Measurements from ENCODE around the gene CFAP69. TPM values are rescaled to one million over a fixed set of nuclear protein-coding genes. Genes with fewer than 3 reads are reported as not detected.

The CFAP69 gene
- total and polyA plus RNA-seq, 2 of the 8 experiments (the other 6 are each of a cell fraction or from before 2014, with no cell fraction given), result 1.00 to 3.8 TPM

DNA sequence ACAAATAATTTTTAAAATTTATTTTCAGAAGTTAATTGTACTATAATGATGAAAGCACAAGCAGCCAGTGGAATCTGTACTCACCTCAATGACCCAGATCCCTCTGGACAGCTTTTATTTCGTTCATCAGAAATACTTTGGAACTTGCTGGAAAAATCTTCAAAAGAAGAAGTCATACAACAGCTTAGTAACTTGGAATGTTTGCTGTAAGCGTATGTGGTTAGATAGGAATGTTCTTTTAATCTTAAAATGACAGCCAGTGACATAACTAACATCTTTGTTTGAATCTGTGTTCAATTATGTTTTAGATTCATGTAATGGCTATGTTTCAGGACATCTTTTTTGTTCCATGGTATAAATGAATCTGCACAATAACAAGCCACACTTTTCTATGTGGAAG is 26.8 kb downstream of the CFAP69 start:
- no peak overlapping the region for H3K9ac ChIP-seq (replicated peaks in 1 of 4; ENCODE audit: extremely low read depth in 1 of 4, low read depth in 3 of 4, low read length in 3 of 4)

More for the DNA sequence above, 26.8 kb downstream of the CFAP69 start:
- DNase-seq (ENCODE audit: low read depth in 1 of 2, low spot score in 2 of 2) (no peak), FAIRE-seq (no peak)
- ChIA-PET CTCF (ENCODE audit: partially characterized antibody) (interaction anchor here (0.6 kb wide), 1 partner anchor 515 kb away, joined by 3 read pairs; no protein-coding TSS in a partner anchor), POLR2A (ENCODE audit: partially characterized antibody) (interaction anchor here (0.6 kb wide), 1 partner anchor 168 kb away, joined by 3 read pairs; no protein-coding TSS in a partner anchor)
- H3K79me1 ChIP-seq (ENCODE audit: low read depth, low read length), result no peaks in the 10 kb centered on the region
- WGBS, 2 experiments (ENCODE audit: extremely low coverage in 1 of 2, insufficient coverage in 1 of 2, insufficient read length in 1 of 2, insufficient replicate concordance in 2 of 2, low coverage in 1 of 2, low lambda C conversion rate in 2 of 2, missing lambda C conversion rate in 1 of 2), result 85% methylated on average over 2 of the region's 2 CpGs; no CpG with 5 or more reads in 1 of the 2 experiments
- H3K27me3 ChIP-seq (replicated peaks in 1 of 4; ENCODE audit: control insufficient read depth in 3 of 4, extremely low read depth in 1 of 4, insufficient read depth in 3 of 4, low read length in 3 of 4), result no peaks in the 10 kb centered on the region
- H3K36me3 ChIP-seq (ENCODE audit: control insufficient read depth in 2 of 4, insufficient read depth in 4 of 4, low read length in 3 of 4), result no peaks in the 10 kb centered on the region
- no peak overlapping the region for H2BK5ac ChIP-seq (ENCODE audit: low read depth, low read length)
- H4K20me1 ChIP-seq (replicated peaks in 1 of 2; ENCODE audit: control insufficient read depth in 1 of 2, insufficient read depth in 2 of 2, low read length in 2 of 2), result no peaks in the 10 kb centered on the region
- H3K27ac ChIP-seq (ENCODE audit: low read depth, low read length), result no peak overlapping the region
- no peaks in the 10 kb centered on the region for H3K9me3 ChIP-seq (ENCODE audit: insufficient read depth in 2 of 2, low read depth in 1 of 2, low read length in 1 of 2)
- H3K4me3 ChIP-seq (ENCODE audit: extremely low read depth in 1 of 4, insufficient read depth in 2 of 4, low read depth in 3 of 4, low read length in 4 of 4), result no peak overlapping the region
- no peak overlapping the region for H3K4ac ChIP-seq (replicated peaks; ENCODE audit: insufficient read length, low read depth, low read length)
- no peak overlapping the region for H2AK5ac ChIP-seq (ENCODE audit: low read depth, low read length)
- H2AFZ ChIP-seq (ENCODE audit: low read length), result no peak overlapping the region
- H4K91ac ChIP-seq (replicated peaks; ENCODE audit: insufficient read length, low read length), result no peak overlapping the region
- no peak overlapping the region for H3K56ac ChIP-seq (replicated peaks; ENCODE audit: insufficient read length, low read depth, low read length)
- H3K18ac ChIP-seq (ENCODE audit: extremely low read depth, low read length), result no peak overlapping the region
- H3K4me2 ChIP-seq (ENCODE audit: insufficient read depth in 1 of 2, low read depth in 2 of 2, low read length in 2 of 2), result no peak overlapping the region
- no peak for TF ChIP-seq SIRT6 (IDR thresholded peaks at IDR 0.05; ENCODE audit: low read length)
- H2BK15ac ChIP-seq (ENCODE audit: low read length), result no peak overlapping the region
- H3K79me2 ChIP-seq (ENCODE audit: control insufficient read depth in 1 of 2, insufficient read depth in 2 of 2, low read length in 2 of 2), result no peaks in the 10 kb centered on the region
- H3K23ac ChIP-seq (ENCODE audit: insufficient read length), result no peak overlapping the region
- H4K8ac ChIP-seq (ENCODE audit: extremely low read depth, insufficient read depth, low read length), result no peak overlapping the region
- no peak overlapping the region for H3K14ac ChIP-seq (ENCODE audit: insufficient read length)
- no peak overlapping the region for H4K5ac ChIP-seq (ENCODE audit: insufficient read length, low read depth, low read length)
- H2BK120ac ChIP-seq (replicated peaks; ENCODE audit: low read depth, low read length), result no peak overlapping the region
- H3K23me2 ChIP-seq (ENCODE audit: low read depth, low read length), result no peaks in the 10 kb centered on the region
- no peak overlapping the region for H2BK12ac ChIP-seq (ENCODE audit: low read depth, low read length)
- H3K4me1 ChIP-seq (replicated peaks in 1 of 4; ENCODE audit: control insufficient read depth in 3 of 4, insufficient read depth in 4 of 4, low read length in 3 of 4), result no peaks in the 10 kb centered on the region
- no peak overlapping the region for H2BK20ac ChIP-seq (ENCODE audit: low read length)
